HG03175 (cell line): ENCODE measurements around the gene OR1I1.
"Not testable (repeated sequence)": the region's sequence is repeated elsewhere in the genome, so short reads cannot be mapped to it uniquely, and the experiment has no call there.

ENCODE experiments used
- ATAC-seq: cut with Tn5 transposase; IDR thresholded peaks from one replicate; pipeline ENCODE4 v1.9.1; 2021; ENCODE audit warnings: mild to moderate bottlenecking, moderate library complexity; ENCODE audit not compliant: unreplicated experiment

Gene OR1I1

DNA sequence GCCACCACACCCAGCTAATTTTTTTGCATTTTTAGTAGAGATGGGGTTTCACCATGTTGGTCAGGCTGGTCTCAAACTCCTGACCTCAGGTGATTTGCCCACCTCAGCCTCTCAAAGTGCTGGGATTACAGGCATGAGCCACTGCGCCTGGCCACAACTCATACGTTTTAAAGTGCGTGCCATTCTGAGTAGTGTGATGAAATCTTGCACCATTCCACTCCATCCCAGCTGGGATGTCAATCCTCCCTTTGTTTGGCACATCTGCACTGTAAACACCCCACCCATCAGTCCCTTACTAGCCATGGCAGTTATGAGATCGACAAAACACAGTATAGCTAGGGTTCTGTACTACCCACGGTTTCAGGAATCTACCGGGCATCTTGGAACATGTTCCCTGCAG lies 16.0 kb downstream of the OR1I1 start:
- ATAC-seq, result not testable (repeated sequence)

DNA sequence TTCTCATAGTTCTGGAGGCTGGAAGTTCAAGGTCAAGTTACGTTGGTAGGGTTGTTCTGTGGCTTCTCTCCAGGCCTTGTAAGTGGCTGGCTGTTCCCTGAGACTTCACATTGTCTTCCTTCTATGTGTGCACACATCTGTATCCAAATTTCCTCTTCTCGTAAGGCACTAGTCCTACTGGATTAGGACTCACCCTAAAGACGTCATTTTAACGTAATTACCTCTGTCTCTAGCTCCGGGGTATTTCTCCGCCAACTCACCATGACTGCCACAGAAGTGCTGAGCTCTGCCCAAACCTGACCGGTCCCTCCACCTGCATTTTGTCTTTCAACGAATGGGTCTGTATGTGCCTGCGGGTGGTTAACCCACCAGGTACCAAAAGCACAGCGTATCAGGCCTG lies 16.4 kb downstream of the OR1I1 start:
- ATAC-seq, result no peak

DNA sequence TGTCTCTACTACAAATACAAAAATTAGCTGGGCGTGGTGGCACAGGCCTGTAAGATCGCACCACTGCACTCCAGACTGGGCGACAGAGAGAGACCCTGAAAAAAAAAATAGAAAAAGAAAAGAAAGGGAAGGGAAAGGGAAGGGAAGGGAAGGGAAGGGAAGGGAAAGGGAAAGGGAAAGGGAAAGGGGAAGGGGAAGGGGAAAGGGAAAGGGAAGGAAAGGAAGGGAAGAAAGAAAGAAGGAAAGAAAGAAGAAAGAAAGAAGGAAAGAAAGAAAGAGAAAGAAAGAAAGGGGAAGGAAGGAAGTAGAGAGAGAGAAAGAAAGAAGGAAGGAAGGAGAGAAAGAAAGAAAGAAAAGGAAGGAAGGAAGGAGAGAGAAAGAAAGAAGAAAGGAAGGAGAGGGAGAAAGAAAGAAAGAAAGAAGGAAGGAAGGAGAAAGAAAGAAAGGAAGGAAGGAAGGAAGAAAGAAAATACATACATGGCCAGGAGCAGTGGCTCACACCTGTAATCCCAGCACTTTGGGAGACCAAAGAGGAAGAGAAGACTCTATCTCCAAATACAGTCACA lies 17.1 kb downstream of the OR1I1 start:
- ATAC-seq, result no peak

DNA sequence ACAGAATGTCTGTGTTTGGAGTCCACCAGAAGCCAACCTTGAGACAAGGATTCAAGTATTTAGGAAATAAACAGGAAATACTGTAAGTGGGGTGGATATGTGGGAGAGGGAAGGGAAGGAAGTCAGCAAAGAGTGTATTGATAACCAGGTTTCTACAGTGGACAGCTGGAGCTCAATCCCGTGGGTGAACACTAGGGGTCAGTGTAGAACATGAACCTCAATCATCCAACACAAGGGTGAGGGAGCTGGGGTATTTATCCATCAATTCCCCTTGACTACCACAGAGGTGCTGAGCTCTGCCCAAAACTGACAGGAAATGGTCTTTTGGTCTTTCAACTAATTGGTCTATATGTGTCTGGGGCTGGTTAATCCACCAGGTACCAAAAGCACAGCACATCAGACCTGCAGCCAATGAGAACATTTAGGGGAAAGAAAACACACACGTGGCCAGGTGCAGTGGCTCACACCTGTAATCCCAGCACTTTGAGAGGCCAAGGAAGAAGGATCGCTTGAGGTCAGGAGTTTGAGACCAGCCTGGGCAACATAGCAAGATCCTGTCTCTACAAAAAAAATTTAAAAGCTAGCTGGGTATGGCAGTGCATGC lies 19.6 kb downstream of the OR1I1 start:
- ATAC-seq, result no peak

DNA sequence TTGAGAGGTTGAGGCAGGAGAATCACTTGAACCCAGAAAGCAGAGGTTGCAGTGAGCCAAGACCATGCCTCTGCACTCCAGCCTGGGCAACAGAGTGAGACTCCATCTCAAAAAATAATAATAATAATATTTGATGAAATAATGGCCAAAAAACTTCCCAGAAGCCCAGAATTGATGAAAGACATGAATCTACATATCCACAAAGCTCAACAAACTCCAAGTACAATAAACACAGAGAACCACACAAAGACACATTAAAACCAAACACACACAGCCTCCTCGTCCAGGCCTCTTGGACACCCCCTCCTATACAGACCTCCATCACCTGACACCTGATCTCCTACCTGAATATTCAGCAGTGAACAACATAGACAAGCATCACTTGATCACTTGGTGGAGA lies 22.0 kb downstream of the OR1I1 start:
- ATAC-seq, result no peak

DNA sequence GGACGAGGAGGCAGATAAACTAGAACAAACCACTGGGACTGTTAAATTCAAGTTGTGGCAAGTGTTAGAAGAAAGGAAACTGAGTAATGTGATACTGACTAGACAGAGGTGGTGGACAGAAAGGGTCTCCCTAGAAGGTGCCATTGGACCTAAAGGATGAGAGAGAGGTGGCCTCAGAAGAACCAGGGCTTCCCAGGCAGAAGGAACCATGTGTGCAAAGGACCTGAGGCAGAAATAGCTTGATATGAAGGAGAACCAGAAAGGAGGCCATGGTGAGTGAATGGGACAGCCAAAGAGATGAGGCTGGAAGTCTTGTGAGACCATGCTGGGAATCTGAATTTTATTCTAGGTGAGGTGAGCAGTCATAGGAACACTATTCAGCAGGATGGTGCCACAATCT lies 22.4 kb downstream of the OR1I1 start:
- ATAC-seq, result no peak

DNA sequence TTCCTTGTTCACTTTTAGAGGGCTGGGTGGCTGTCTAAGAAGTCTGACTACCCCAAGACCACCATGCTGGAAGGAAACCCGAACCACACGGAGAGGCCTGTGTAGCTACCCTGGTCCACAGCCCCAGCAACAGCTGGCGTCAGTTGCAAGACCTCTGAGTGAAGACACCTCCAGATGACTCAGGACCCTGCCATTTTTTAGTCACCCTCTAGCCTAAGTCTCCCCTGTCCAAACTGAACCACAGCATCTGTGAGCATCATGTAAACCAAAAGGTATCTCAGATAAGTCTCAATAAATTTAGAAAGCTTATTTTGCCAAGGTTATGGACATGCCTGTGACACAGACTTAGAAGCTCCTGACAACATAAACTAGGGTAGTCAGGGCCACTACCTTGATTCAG lies 23.0 kb downstream of the OR1I1 start:
- ATAC-seq, result no peak

DNA sequence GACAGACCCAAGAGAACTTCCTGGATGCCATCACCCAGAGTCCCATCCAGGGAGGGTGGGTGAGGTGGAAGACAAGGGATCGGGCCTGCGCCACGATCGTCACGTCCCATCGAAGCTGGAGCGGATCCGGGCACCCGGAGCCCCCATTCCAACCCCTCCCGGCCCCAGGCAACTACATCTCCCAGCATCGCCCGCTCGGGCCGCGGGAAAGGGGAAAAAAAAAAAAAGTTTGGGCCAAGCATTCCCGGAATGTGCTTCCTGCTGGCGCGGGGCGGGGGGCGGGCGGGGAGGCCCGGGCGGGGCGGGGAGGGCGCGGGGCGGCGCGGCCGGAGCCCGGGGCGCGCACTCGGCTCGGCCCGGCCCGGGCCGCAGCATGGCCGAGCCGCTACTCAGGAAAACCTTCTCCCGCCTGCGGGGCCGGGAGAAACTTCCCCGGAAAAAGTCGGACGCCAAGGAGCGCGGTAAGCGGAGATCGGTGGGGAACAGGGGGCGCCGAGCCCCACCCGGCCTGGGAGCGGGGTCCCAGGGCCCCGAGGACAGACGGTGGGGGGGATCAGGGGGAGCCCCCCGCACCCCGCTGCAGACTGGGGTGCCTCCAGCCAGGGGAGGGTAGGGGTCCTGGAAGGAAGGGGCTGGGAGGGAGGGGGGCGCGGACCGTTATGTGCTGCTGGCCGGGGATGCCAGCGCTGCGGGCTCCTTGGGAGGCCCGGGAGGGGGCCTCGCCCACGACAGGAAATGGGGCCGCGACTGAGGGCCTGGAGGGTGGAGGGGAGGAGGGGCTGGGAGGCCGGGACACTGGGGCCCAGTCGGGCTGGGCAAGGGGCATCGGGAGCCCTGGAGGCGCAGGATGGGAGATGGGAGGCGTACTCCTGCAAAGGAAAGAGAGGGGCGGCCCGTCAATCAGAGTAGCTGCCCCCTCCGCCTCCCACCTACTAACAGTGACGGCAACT lies 25.3 kb downstream of the OR1I1 start, which contains the start of gene SYDE1:
Gene SYDE1 (plus strand): TSS at position 341 of the 950 bp plus-strand sequence. CDS start 33 bp downstream, at position 374.
- ATAC-seq, result no peak

DNA sequence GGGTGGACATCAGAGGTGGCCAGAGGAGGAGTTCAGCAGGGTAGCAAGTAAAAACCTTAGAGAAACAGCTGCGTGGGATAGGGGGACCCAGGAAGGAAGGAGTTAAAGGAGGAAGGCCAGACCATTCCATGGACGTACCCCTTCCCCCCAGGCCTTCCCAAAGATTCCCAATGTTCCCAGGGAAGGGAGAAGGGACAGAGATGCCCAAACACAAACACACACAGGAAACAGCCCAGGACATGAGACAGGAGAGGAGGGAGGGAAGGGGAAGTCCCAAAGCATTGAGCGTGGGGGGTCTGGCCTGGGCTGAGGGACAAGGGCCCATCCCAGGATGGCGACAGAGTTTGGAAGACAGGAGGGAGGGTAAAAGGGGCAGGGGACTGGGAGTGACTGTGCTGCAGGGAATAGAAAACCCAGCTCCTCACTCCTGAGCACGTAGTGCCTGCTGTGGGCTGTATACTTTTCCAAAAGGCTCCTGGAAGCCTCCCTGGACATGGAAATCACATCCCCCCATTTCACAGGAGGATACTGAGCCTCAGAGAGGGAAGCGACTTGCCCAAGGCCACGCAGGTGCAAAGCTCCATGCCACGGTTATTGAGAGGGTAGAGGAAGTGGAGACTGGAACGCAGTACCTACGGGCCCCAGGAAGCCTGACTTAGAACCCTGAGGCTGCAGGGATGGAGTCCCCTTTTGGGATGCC lies 26.3 kb downstream of the OR1I1 start:
- no peak for ATAC-seq

DNA sequence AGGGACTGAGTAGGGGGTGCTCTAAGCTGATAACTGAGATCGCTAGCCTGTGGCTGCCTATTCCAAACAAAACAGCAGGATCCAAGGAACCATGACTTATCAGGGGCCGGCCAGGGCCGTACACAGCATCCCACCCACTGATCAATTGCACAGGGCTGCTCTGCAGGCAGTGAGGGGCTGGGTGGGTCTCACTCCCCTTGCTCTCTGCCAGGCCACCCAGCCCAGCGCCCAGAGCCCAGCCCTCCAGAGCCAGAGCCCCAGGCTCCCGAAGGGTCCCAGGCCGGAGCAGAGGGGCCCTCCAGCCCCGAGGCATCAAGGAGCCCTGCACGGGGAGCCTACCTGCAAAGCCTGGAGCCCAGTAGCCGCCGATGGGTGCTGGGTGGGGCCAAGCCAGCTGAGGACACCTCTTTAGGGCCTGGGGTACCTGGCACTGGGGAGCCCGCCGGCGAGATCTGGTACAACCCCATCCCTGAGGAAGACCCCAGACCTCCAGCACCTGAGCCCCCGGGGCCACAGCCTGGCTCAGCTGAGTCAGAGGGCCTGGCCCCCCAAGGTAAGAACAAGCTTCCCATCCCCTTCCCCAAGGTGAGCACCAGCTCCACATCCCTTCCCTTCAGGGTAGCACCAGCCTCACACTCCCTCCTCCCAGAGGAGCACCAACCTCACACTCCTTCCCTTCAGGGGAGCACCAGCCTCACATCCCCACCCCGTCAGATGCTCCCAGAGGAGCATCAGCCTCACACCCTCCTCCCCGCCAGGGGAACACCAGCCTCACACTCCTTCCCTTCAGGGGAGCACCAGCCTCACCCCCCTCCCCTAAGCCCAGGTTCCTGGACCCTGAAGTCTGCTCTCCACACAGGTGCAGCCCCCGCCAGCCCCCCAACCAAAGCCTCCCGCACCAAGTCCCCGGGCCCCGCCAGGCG lies 27.1 kb downstream of the OR1I1 start:
- no peak for ATAC-seq

DNA sequence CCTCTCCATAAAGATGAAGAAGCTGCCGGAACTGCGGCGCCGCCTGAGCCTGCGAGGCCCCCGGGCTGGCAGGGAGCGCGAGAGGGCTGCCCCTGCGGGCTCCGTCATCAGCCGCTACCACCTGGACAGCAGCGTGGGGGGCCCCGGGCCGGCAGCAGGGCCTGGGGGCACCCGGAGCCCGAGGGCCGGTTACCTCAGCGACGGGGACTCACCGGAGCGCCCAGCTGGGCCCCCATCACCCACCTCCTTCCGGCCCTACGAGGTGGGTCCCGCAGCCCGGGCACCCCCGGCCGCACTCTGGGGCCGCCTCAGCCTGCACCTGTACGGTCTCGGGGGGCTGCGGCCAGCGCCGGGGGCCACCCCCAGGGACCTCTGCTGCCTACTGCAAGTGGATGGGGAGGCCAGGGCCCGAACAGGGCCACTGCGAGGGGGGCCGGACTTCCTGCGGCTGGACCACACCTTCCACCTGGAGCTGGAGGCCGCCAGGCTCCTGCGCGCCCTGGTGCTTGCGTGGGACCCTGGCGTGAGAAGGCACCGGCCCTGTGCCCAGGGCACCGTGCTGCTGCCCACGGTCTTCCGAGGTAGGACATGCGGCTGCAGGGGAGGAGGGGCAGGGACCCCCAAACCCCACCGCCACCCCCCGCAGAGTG lies 27.9 kb downstream of the OR1I1 start:
- ATAC-seq, result no peak

DNA sequence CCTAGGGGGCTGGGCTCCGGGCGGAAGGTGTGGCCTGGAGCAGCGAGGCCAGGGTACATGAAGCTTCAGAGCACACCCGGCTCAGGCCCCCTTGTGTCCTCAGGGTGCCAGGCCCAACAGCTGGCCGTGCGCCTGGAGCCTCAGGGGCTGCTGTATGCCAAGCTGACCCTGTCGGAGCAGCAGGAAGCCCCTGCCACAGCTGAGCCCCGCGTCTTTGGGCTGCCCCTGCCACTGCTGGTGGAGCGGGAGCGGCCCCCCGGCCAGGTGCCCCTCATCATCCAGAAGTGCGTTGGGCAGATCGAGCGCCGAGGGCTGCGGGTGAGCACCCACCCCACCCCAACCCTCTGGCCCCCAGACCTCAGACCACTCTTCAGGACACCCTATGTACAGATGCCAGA lies 28.4 kb downstream of the OR1I1 start:
- no peak for ATAC-seq

DNA sequence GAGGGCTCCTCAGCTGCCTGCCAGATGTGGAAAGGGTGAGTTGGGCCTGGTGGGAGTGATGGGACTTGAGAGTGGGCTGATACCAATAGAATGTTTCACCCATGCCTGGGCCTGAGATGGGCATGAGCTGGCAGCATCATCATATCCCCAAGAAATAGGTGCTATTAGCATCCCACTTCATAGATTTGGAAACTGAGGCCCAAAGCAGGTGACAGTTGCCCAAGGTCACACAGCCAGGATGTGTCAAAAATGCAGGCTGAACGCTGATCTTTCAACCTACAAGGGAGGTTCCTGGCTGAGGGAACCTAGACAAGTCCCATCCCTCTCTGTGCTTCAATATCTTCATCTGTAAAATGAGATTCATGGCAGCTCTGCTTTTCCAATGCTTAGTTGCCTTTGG lies 29.7 kb downstream of the OR1I1 start:
- ATAC-seq, result no peak

DNA sequence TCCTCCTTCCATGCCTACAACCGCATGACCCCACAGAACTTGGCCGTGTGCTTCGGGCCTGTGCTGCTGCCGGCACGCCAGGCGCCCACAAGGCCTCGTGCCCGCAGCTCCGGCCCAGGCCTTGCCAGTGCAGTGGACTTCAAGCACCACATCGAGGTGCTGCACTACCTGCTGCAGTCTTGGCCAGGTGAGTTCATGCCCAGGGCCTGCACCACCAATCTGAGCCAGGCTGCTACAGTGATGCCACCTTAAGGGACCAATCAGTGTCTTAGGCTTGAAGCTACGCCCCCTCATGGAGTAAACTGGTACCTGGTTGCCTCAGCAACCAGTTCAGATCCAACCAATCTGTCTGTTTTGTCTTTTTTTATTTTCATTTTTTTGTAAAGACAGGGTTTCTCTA lies 30.4 kb downstream of the OR1I1 start:
- ATAC-seq, result no peak

DNA sequence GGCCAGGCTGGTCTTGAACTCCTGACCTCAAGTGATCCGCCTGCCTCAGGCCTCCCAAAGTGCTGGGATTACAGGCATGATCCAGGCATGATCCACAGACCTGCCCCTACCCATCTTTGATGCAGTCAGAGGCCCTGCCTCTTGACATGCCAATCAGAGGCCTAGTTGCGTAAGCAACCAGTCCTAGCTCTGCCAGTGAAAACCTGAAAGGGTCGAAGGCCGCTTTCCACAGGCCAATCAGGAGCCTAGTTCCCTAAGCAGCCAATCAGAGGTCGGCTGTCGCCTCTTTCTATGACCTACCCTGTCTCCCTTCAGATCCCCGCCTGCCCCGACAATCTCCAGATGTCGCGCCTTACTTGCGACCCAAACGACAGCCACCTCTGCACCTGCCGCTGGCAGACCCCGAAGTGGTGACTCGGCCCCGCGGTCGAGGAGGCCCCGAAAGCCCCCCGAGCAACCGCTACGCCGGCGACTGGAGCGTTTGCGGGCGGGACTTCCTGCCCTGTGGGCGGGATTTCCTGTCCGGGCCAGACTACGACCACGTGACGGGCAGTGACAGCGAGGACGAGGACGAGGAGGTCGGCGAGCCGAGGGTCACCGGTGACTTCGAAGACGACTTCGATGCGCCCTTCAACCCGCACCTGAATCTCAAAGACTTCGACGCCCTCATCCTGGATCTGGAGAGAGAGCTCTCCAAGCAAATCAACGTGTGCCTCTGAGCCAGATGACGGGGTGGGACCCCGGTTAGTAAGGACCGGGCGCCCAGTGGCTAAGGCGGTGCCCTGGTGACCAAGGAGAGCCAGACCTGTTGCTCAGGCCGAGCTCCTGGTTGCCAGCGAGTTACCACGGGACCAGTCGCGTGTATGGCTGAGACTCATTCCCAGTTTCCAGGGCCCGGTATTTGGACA lies 31.5 kb downstream of the OR1I1 start:
- ATAC-seq, result no peak

DNA sequence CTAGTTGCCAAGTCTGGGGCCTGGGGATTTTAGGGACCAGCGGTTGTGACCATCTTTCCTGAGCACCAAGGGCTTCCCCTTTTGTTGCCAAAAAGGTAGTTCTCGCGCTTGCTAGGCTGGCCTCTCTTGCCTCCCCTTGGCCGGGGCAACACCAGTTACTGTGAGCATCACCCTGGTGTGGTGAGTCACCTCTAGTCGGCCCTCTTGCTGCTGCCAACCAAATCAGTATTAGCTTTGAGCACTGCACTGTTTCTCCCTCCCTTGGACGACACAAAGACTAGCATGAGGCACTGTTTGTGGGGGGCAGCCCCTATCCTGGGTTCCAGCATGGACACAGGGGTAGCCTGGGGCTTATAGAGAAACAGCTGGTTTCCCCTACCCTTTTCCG lies 32.1 kb downstream of the OR1I1 start:
- ATAC-seq, result no peak

DNA sequence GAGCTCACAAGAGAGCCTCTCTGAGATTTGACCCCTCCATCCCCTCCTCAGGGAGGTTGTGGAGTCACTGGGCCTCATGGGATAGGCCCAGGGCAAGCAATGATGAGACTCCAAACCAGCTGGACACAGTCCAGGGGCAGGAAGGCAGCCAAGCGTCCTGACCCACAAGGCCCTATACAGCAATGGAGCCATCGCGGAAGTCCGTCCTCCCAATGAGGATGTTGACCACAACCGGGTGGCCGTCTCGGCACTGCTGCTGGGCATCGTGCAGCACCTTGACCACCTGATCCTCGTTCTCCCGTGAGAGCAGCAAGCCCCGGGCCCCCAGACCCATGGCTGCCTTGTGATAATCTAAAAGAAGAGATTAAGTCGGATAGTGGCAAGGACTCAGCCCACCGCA lies 33.1 kb downstream of the OR1I1 start:
- no peak for ATAC-seq

DNA sequence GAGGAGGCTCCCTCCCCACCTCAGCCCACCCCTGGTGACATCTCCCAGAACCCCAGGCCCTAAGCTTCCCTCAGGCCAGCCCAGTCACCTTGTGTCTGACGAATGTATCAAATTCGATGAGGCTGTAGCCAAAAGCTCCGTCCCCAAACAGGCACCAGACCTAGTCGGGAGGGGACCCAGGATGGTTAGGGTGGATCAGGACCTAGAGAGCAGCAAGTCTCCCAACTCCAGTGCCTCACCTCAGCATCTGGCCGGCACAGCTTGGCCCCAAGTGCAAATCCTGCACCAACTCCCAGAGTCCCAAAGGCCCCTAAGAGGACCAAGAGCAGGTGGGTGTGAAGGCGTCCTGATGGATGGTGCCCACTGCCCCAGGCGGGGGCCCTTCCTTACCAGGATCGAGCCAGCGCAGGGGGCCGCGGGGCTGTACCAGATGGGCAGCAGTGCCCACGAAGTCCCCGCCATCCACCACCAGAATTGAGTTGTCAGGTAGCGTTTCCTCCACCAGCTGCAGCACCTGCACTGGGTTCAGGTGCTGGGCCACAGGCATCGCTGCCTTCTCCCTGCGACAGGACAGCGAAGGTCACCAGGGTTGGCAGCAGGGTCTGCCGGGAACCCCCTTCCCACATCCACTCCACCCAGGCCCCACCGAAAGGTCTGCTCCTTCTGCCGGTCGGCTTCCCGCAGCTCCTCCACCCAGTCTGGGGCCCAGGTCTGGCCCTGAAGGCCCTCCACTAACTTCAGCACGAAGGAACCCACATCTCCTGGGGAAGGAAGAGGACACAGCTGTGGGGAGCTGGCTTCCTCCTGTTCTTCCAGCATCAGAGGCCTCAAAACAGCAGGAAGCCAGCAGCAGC lies 34.0 kb downstream of the OR1I1 start:
- ATAC-seq, result no peak
